ENCODE results near the gene SLC41A1.

Gene SLC41A1

GRCh38 chr1:205769641-205770365 is 43.2 kb downstream of the SLC41A1 start:
- no peak overlapping the region for H3K4me3 ChIP-seq (ENCODE audit: low read length)
- TF ChIP-seq CTCF (conservative IDR thresholded peaks at IDR 0.05; ENCODE audit: low read length), result no peak
- peak; percentile 83 for DNase-seq (ENCODE audit: low read depth)

DNA sequence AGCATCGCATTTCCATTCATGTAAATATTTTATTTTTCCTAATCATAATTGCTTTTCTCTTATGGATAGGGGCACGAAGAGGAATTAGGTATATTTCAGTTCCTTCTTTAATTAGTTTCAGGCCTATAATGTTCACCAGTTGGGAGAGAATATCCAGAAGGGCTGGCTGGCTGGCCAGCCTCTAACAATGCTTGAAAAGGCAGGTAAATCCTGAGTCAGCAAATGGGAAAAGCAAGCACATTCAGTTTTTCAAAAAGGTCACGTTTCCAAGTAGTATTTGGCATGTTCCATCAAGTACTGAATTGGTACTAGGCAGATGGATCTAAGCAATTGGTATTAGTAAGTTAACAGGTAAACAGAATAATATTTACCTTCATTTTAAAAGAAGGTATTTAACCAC is 45.8 kb downstream of the SLC41A1 start:
- H3K4me3 ChIP-seq (ENCODE audit: low read length), result no peak overlapping the region
- no peak for TF ChIP-seq CTCF (conservative IDR thresholded peaks at IDR 0.05; ENCODE audit: low read length)
- DNase-seq (ENCODE audit: low read depth), result no peak

DNA sequence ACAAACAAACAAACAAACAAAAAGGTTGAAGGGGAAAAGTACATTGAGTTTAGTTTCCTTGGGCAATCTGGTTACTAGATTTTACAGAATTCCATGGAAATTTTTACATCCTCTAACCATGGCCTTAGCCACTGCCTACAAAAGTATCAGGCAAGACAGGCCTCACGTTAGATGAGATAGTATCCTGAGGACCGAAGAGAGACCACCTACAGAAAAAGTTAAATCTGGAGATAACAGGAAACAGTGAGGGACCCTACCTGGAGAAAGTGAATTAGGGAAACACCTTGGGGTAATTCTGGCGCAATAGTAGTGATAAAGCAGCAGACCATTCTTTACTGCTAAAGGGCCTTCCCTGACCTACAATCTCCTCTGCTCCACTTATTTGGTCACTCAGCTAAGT is 46.4 kb downstream of the SLC41A1 start:
- no peak overlapping the region for H3K4me3 ChIP-seq (ENCODE audit: low read length)
- TF ChIP-seq CTCF (conservative IDR thresholded peaks at IDR 0.05; ENCODE audit: low read length), result no peak
- no peak for DNase-seq (ENCODE audit: low read depth)

- peak; percentile 28 for DNase-seq (ENCODE audit: low read depth)
- H3K4me3 ChIP-seq (ENCODE audit: low read length), result no peak overlapping the region
- no peak for TF ChIP-seq CTCF (conservative IDR thresholded peaks at IDR 0.05; ENCODE audit: low read length)
These were observed 47.0 kb downstream of the SLC41A1 start for GRCh38 chr1:205766038-205766437.

DNA sequence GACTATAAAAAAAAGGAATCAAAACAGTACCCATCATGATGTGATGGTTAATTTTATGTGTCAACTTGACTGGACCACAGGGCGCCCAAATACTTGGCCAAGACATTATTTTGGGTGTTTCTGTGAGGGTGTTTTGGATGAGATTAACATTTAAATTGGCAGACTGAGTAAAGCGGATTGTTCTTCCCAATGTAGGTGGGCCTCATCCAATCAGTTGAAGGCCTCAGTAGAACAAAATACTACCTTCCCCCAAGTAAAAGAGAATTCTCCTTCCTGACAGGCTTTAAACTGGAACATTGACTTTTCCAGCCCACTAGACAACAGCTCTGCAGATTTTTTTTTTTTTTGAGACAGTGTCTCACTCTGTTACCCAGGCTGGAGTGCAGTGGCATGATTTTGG is 48.4 kb downstream of the SLC41A1 start:
- H3K4me3 ChIP-seq (ENCODE audit: low read length), result no peak overlapping the region
- no peak for DNase-seq (ENCODE audit: low read depth)
- TF ChIP-seq CTCF (conservative IDR thresholded peaks at IDR 0.05; ENCODE audit: low read length), result no peak

DNA sequence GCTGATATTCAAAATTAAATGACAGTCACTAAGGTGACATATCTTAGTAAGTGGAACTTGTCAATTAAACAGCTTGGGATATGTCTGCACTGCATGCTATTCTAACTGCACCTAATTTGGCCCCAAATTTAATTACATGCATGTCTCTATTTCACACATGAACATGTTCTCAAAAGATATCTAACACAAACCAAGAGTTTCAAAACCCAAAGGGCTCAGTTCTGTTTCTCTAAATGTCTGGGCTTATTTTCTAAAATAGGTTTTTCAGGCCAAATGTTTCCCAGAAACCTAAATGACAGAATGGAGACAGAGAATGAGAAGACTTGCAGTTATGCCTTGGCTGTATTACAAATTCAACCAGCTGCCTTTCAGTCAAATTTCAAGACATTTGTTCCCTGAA is 49.0 kb downstream of the SLC41A1 start:
- H3K4me3 ChIP-seq (ENCODE audit: low read length), result no peak overlapping the region
- DNase-seq (ENCODE audit: low read depth), result no peak
- no peak for TF ChIP-seq CTCF (conservative IDR thresholded peaks at IDR 0.05; ENCODE audit: low read length)

- TF ChIP-seq CTCF (conservative IDR thresholded peaks at IDR 0.05; ENCODE audit: low read length), result no peak
- no peak overlapping the region for H3K4me3 ChIP-seq (ENCODE audit: low read length)
- DNase-seq (ENCODE audit: low read depth), result no peak
These were observed 52.4 kb downstream of the SLC41A1 start for GRCh38 chr1:205760606-205761005.
